ENCODE measurements around the gene CSNK2A1. TPM values are rescaled to one million over a fixed set of nuclear protein-coding genes. Genes with fewer than 3 reads are reported as not detected.
A peak's percentile ranks its signal among the peaks of the same experiment; 100 is the strongest.

CSNK2A1 gene
- total RNA-seq, 1 experiment from 2014 or later, result 229 TPM

- H3K27me3 Mint-ChIP-seq (ENCODE audit: low read depth), result peaks cover 36% of the 10 kb centered on the region
- no peaks in the 10 kb centered on the region for H3K23me2 ChIP-seq (ENCODE audit: insufficient read length, low read depth, low read length, poor library complexity, severe bottlenecking)
- peaks cover 5% of the 10 kb centered on the region; the same call in 1 of the 2 replicates for H3K27me3 ChIP-seq (ENCODE audit: insufficient read depth, low read length)
- no peak for TF ChIP-seq CTCF (conservative IDR thresholded peaks at IDR 0.05)
- no peak overlapping the region for H3K9ac ChIP-seq (ENCODE audit: extremely low read depth, insufficient read length, low read length)
- no CpG with 5 or more reads among the region's 16 CpGs for WGBS (ENCODE audit: extremely low coverage, insufficient read length, low lambda C conversion rate)
- peak overlapping the region; percentile 16; the same call in 1 of the 2 replicates for H3K14ac ChIP-seq (ENCODE audit: insufficient read depth, low read length)
- H2BK120ac ChIP-seq (ENCODE audit: low read depth, low read length, poor library complexity, severe bottlenecking), result no peak overlapping the region
- peak; percentile 36 for DNase-seq
- no peak overlapping the region for H3K23ac ChIP-seq (ENCODE audit: insufficient read length, low read depth, low read length)
- H3K4me2 ChIP-seq (ENCODE audit: insufficient read depth, insufficient read length, low read length), result peak overlapping the region; percentile 44
- H3K18ac ChIP-seq (ENCODE audit: insufficient read length, low read depth, low read length), result peak overlapping the region; percentile 35
- no peaks in the 10 kb centered on the region for H4K20me1 ChIP-seq (ENCODE audit: control insufficient read depth, insufficient read depth, insufficient read length)
- no peaks in the 10 kb centered on the region for H3K9me3 ChIP-seq (ENCODE audit: control insufficient read depth, low read depth, low read length)
- peaks cover 26 to 67% (median 61%) of the 10 kb centered on the region in 3 experiments; a peak in 6 of 7 replicates for H3K36me3 Mint-ChIP-seq (ENCODE audit: insufficient read depth in 1 of 3, low read depth in 3 of 3)
- H3K56ac ChIP-seq (ENCODE audit: insufficient read length, low read depth, low read length), result no peak overlapping the region
- H3K27ac ChIP-seq (ENCODE audit: insufficient read length, low read depth, low read length), result no peak overlapping the region
- no peak overlapping the region for H2BK12ac ChIP-seq (ENCODE audit: insufficient read length, low read depth, low read length)
- H2BK15ac ChIP-seq (ENCODE audit: low read depth, low read length), result no peak overlapping the region
- peaks cover 3% of the 10 kb centered on the region; the same call in 1 of the 2 replicates for H3K4me1 ChIP-seq (ENCODE audit: insufficient read depth, low read length)
- H3K4me3 Mint-ChIP-seq, result peak overlapping the region in 1 of 2 experiments; percentile 64; a peak in 3 of 5 replicates
- H3K4ac ChIP-seq (ENCODE audit: low read depth, low read length), result no peak overlapping the region
- peaks cover 26 to 28% of the 10 kb centered on the region in 2 experiments for H3K4me1 Mint-ChIP-seq
- no peaks in the 10 kb centered on the region for H3K79me2 ChIP-seq (ENCODE audit: insufficient read depth, low read length)
- peak overlapping the region in 2 of 3 experiments; percentile 58 to 59; a peak in 3 of 7 replicates for H3K27ac Mint-ChIP-seq
- H3K9me3 Mint-ChIP-seq, result no peaks in the 10 kb centered on the region
- H2BK5ac ChIP-seq (ENCODE audit: insufficient read length, low read length), result no peak overlapping the region
- H2AFZ ChIP-seq (ENCODE audit: low read length), result no peak overlapping the region
- H3T11ph ChIP-seq (ENCODE audit: low read length), result no peak overlapping the region
- no peaks in the 10 kb centered on the region for H3K79me1 ChIP-seq (ENCODE audit: insufficient read depth, low read depth, low read length, poor library complexity, severe bottlenecking)
- H4K5ac ChIP-seq (ENCODE audit: insufficient read length, low read depth, low read length), result no peak overlapping the region
- no peak overlapping the region for H4K8ac ChIP-seq (replicated peaks; ENCODE audit: insufficient read length, low read depth, low read length)
- H4K91ac ChIP-seq (ENCODE audit: insufficient read length, low read depth, low read length), result no peak overlapping the region
- no peak overlapping the region for H2AK5ac ChIP-seq (ENCODE audit: insufficient read length, low read length)
- no peak overlapping the region for H2BK20ac ChIP-seq (ENCODE audit: low read depth, low read length, poor library complexity, severe bottlenecking)
Observed at GRCh38 chr20:434661-435419, 108.8 kb downstream of the CSNK2A1 start.
